HG03442 (cell line): ENCODE results near the gene DNPEP.
"Not testable (repeated sequence)": the region's sequence is repeated elsewhere in the genome, so short reads cannot be mapped to it uniquely, and the experiment has no call there.

Experiments
- ATAC-seq: cut with Tn5 transposase; IDR thresholded peaks from one replicate; pipeline ENCODE4 v1.9.1; 2021; ENCODE audit warnings: mild to moderate bottlenecking, moderate library complexity; ENCODE audit not compliant: unreplicated experiment

The DNPEP gene

GRCh38 chr2:219402665-219403515 lies 15.2 kb upstream of the DNPEP start:
- ATAC-seq = peak; percentile 77

- no peak for ATAC-seq
These were observed 13.9 kb upstream of the DNPEP start for GRCh38 chr2:219401606-219402005.

- ATAC-seq = no peak
These were observed 12.8 kb upstream of the DNPEP start for GRCh38 chr2:219400562-219400961.

- no peak for ATAC-seq
These were observed 12.2 kb upstream of the DNPEP start for GRCh38 chr2:219399716-219400478.

GRCh38 chr2:219398721-219399363 lies 11.1 kb upstream of the DNPEP start:
- ATAC-seq = no peak

- no peak for ATAC-seq
These were observed 9.2 kb upstream of the DNPEP start for GRCh38 chr2:219396863-219397457.

GRCh38 chr2:219395609-219396008 lies 7.9 kb upstream of the DNPEP start:
- no peak for ATAC-seq

GRCh38 chr2:219395056-219395455 lies 7.3 kb upstream of the DNPEP start:
- not testable (repeated sequence) for ATAC-seq

- ATAC-seq = no peak
These were observed 5.0 kb upstream of the DNPEP start for GRCh38 chr2:219392754-219393153.

GRCh38 chr2:219388907-219389156 lies 1.1 kb upstream of the DNPEP start:
- ATAC-seq = no peak

GRCh38 chr2:219388121-219388906 lies 602 bp upstream of the DNPEP start:
- ATAC-seq = peak; percentile 79

GRCh38 chr2:219386532-219387280 lies 1.0 kb downstream of the DNPEP start:
- no peak for ATAC-seq

- no peak for ATAC-seq
These were observed 1.7 kb downstream of the DNPEP start for GRCh38 chr2:219385958-219386520.

- ATAC-seq = no peak
These were observed 2.9 kb downstream of the DNPEP start for GRCh38 chr2:219384859-219385258.

- no peak for ATAC-seq
These were observed 3.5 kb downstream of the DNPEP start for GRCh38 chr2:219384083-219384713.

- ATAC-seq = no peak
These were observed 6.3 kb downstream of the DNPEP start for GRCh38 chr2:219381448-219381847.

- ATAC-seq = no peak
These were observed 6.8 kb downstream of the DNPEP start for GRCh38 chr2:219380926-219381325.

GRCh38 chr2:219378163-219378851 lies 9.4 kb downstream of the DNPEP start:
- no peak for ATAC-seq

- ATAC-seq = no peak
These were observed 18.3 kb downstream of the DNPEP start for GRCh38 chr2:219369447-219369861.
